ENCODE measurements around the gene MRM2. TPM values are rescaled to one million over a fixed set of nuclear protein-coding genes. Genes with fewer than 3 reads are reported as not detected.

The MRM2 gene
- total and polyA plus RNA-seq, 2 donors from 2014 or later = 25.6 TPM

- peak in 2 of 5 donors; percentile 35 to 51 for DNase-seq
- intact Hi-C loops (cut with DNase I) = no loop called here
Observed at GRCh38 chr7:2195400-2196246, 46.4 kb downstream of the MRM2 start.

GRCh38 chr7:2193575-2194305 is 48.3 kb downstream of the MRM2 start:
- FAIRE-seq (no peak), DNase-seq (no peak)
- Histone ChIP-seq H3K9me3 (ENCODE audit: control insufficient read depth in 2 of 3, insufficient read depth in 1 of 3, low read length in 3 of 3) (peaks cover 0 to 14% (median 0%) of the 10 kb centered on the region in 3 donors), H3K9ac (ENCODE audit: low read length in 3 of 3) (no peak overlapping the region), H3K4me1 (ENCODE audit: control insufficient read depth in 2 of 3, insufficient read depth in 2 of 3, low read depth in 1 of 3, low read length in 3 of 3) (no peaks in the 10 kb centered on the region), H3K4me3 (ENCODE audit: low read length in 3 of 3) (no peak overlapping the region), H3K27ac (ENCODE audit: low read depth in 2 of 2, low read length in 2 of 2) (no peak overlapping the region), H3K27me3 (ENCODE audit: control insufficient read depth, insufficient read depth, low read length) (no peaks in the 10 kb centered on the region), H3K36me3 (ENCODE audit: control insufficient read depth in 2 of 3, insufficient read depth in 3 of 3, low read length in 3 of 3) (no peaks in the 10 kb centered on the region)
- no peak for TF ChIP-seq CTCF (IDR thresholded peaks at IDR 0.05; ENCODE audit: borderline replicate concordance, extremely low read depth, insufficient read depth)
- intact Hi-C loops (cut with DNase I) = no loop called here

More at GRCh38 chr7:2195400-2196246, 46.4 kb downstream of the MRM2 start:
- H3K9ac ChIP-seq (ENCODE audit: low read length in 3 of 3) = no peak overlapping the region
- no peak overlapping the region for H3K27ac ChIP-seq (ENCODE audit: low read depth in 2 of 2, low read length in 2 of 2)
- no peak for TF ChIP-seq CTCF (IDR thresholded peaks at IDR 0.05; ENCODE audit: borderline replicate concordance, extremely low read depth, insufficient read depth)
- H3K4me3 ChIP-seq (ENCODE audit: low read length in 3 of 3) = no peak overlapping the region
- H3K36me3 ChIP-seq (ENCODE audit: control insufficient read depth in 2 of 3, insufficient read depth in 3 of 3, low read length in 3 of 3) = no peaks in the 10 kb centered on the region
- no peaks in the 10 kb centered on the region for H3K27me3 ChIP-seq (ENCODE audit: control insufficient read depth, insufficient read depth, low read length)
- no peak for FAIRE-seq
- peaks cover 0 to 8% (median 0%) of the 10 kb centered on the region in 3 donors for H3K9me3 ChIP-seq (ENCODE audit: control insufficient read depth in 2 of 3, insufficient read depth in 1 of 3, low read length in 3 of 3)
- H3K4me1 ChIP-seq (ENCODE audit: control insufficient read depth in 2 of 3, insufficient read depth in 2 of 3, low read depth in 1 of 3, low read length in 3 of 3) = no peaks in the 10 kb centered on the region

GRCh38 chr7:2192831-2193534 is 49.0 kb downstream of the MRM2 start:
- intact Hi-C loops (cut with DNase I) = no loop called here
- TF ChIP-seq CTCF (IDR thresholded peaks at IDR 0.05; ENCODE audit: borderline replicate concordance, extremely low read depth, insufficient read depth) = no peak
- DNase-seq (no peak), FAIRE-seq (no peak)
- Histone ChIP-seq H3K27ac (ENCODE audit: low read depth in 2 of 2, low read length in 2 of 2) (no peak overlapping the region), H3K4me1 (ENCODE audit: control insufficient read depth in 2 of 3, insufficient read depth in 2 of 3, low read depth in 1 of 3, low read length in 3 of 3) (no peaks in the 10 kb centered on the region), H3K27me3 (ENCODE audit: control insufficient read depth, insufficient read depth, low read length) (no peaks in the 10 kb centered on the region), H3K36me3 (ENCODE audit: control insufficient read depth in 2 of 3, insufficient read depth in 3 of 3, low read length in 3 of 3) (no peaks in the 10 kb centered on the region), H3K9ac (ENCODE audit: low read length in 3 of 3) (no peak overlapping the region), H3K4me3 (ENCODE audit: low read length in 3 of 3) (no peak overlapping the region), H3K9me3 (ENCODE audit: control insufficient read depth in 2 of 3, insufficient read depth in 1 of 3, low read length in 3 of 3) (peaks cover 0 to 18% (median 0%) of the 10 kb centered on the region in 3 donors)
